CD4-positive, alpha-beta memory T cell (primary cell): ENCODE data around the gene C17orf114.
A peak's percentile ranks its signal among the peaks of the same experiment; 100 is the strongest.

Experiments used
- CTCF ChIA-PET: fragments of 350-600 bp; sonication (Branson Sonifier 250); formaldehyde crosslinking; loops from one replicate; lab custom pipeline; 2021; ENCODE audit warnings: inconsistent platforms; ENCODE audit not compliant: partially characterized antibody; lab: Charles Lee
- POLR2A ChIA-PET: fragments of 350-600 bp; sonication (Branson Sonifier 250); formaldehyde crosslinking; loops from one replicate; lab custom pipeline; 2021; ENCODE audit not compliant: partially characterized antibody; lab: Charles Lee
- DNase-seq, 5 donors: peaks; one replicate each; pipeline versions ENCODE4 v3.0.0 to v3.0.0-alpha.2; 2020 to 2022; ENCODE audit warnings: mixed read lengths in 1 of 5
- H3K27ac ChIP-seq: one replicate; pipeline ENCODE4 v1.7.0; 2013; ENCODE audit warnings: low read depth, low read length
- H3K27me3 ChIP-seq: 2 replicates; pipeline ENCODE4 v1.7.0; 2013; ENCODE audit warnings: mild to moderate bottlenecking, low read length, moderate library complexity; ENCODE audit not compliant: insufficient read depth
- H3K36me3 ChIP-seq: 2 replicates; pipeline ENCODE4 v1.7.0; 2013; ENCODE audit warnings: mild to moderate bottlenecking, low read length, moderate library complexity; ENCODE audit not compliant: insufficient read depth
- H3K4me1 ChIP-seq: 2 replicates; pipeline ENCODE4 v1.7.0; 2013; ENCODE audit warnings: mild to moderate bottlenecking, low read length, moderate library complexity; ENCODE audit not compliant: insufficient read depth
- H3K4me3 ChIP-seq, 2 donors: one replicate each; pipeline ENCODE4 v1.7.0; 2013; ENCODE audit warnings: low read length in 2 of 2, mild to moderate bottlenecking in 1 of 2
- H3K9me3 ChIP-seq, 2 donors: one replicate each; pipeline ENCODE4 v1.7.0; 2013; ENCODE audit warnings: low read length in 2 of 2, control low read depth in 1 of 2; ENCODE audit not compliant: control insufficient read depth in 1 of 2
- H3K27ac Mint-ChIP-seq, 7 donors: one replicate each; pipeline ENCODE4 v1.8.0; 2020 to 2021; ENCODE audit warnings: mixed read lengths in 7 of 7, mild to moderate bottlenecking in 6 of 7, inconsistent platforms in 3 of 7, moderate library complexity in 3 of 7
- H3K27me3 Mint-ChIP-seq, 2 donors: one replicate each; pipeline ENCODE4 v1.8.0; 2020 to 2021; ENCODE audit warnings: mixed read lengths in 2 of 2
- H3K36me3 Mint-ChIP-seq, 2 donors: one replicate each; pipeline ENCODE4 v1.8.0; 2020 to 2021; ENCODE audit warnings: mixed read lengths in 2 of 2, inconsistent platforms in 1 of 2, mild to moderate bottlenecking in 1 of 2
- H3K4me1 Mint-ChIP-seq, 4 donors: one replicate each; pipeline ENCODE4 v1.8.0; 2020 to 2021; ENCODE audit warnings: mixed read lengths in 4 of 4, mild to moderate bottlenecking in 1 of 4
- H3K4me3 Mint-ChIP-seq, 8 donors: one replicate each; pipeline ENCODE4 v1.8.0; 2020 to 2021; ENCODE audit warnings: mixed read lengths in 8 of 8, mild to moderate bottlenecking in 7 of 8, moderate library complexity in 6 of 8, inconsistent platforms in 3 of 8
- H3K9me3 Mint-ChIP-seq, 8 donors: one replicate each; pipeline ENCODE4 v1.8.0; 2020 to 2021; ENCODE audit warnings: mixed read lengths in 8 of 8, mild to moderate bottlenecking in 5 of 8, inconsistent platforms in 3 of 8, moderate library complexity in 1 of 8
- intact Hi-C: fragments of 100-400 bp; cut with micrococcal nuclease; formaldehyde crosslinking; loops from one replicate; pipeline ENCODE4 v1.15.1; 2023

The C17orf114 gene

DNA sequence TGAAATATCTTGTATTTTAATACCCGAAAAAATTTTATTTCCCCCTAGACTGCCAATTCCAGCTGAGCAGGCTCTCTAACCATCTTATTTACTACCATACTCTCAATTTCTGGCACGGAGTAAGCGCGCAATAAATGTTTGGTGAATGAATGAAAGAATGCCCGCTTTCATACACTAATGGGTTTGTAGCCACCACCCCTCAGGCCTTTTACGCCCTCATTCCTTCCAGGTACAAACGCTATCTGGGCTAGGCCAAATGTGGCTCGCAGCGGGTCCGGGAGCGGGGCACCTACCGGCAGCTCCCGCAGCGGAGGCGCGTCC is 4.3 kb upstream of the C17orf114 start:
- H3K4me3 ChIP-seq, result peak overlapping the region; percentile 47 to 54
- H3K36me3 Mint-ChIP-seq, result peaks cover 6 to 10% of the 10 kb centered on the region in 2 donors
- no peaks in the 10 kb centered on the region for H3K27me3 Mint-ChIP-seq
- intact Hi-C loops, result loop anchor here (5.0 kb wide), 1 partner anchor 76 kb away; no protein-coding TSS in a partner anchor
- peak overlapping the region; percentile 15 for H3K27ac ChIP-seq
- no peaks in the 10 kb centered on the region for H3K9me3 Mint-ChIP-seq
- peak overlapping the region in 6 of 7 donors; percentile 37 to 83 (median 56) for H3K27ac Mint-ChIP-seq
- H3K4me1 ChIP-seq, result peaks cover 15% of the 10 kb centered on the region
- POLR2A ChIA-PET, result interaction anchor here (1.0 to 3.5 kb wide), 12 partner anchors 10 to 161 kb away, joined by 3 to 42 read pairs (median 4); partner anchors contain the start of genes ARRB2, GLTPD2, MINK1 and PSMB6
- CTCF ChIA-PET, result interaction anchor here (1.8 to 3.5 kb wide), 2 partner anchors 17 to 28 kb away, joined by 5 to 21 read pairs; partner anchors contain the start of gene GLTPD2
- no peaks in the 10 kb centered on the region for H3K9me3 ChIP-seq
- H3K4me3 Mint-ChIP-seq, result peak overlapping the region; percentile 68 to 85 (median 79)
- no peaks in the 10 kb centered on the region for H3K36me3 ChIP-seq
- H3K27me3 ChIP-seq, result no peaks in the 10 kb centered on the region
- no peak for DNase-seq
- peaks cover 3 to 23% (median 10%) of the 10 kb centered on the region in 4 donors for H3K4me1 Mint-ChIP-seq

DNA sequence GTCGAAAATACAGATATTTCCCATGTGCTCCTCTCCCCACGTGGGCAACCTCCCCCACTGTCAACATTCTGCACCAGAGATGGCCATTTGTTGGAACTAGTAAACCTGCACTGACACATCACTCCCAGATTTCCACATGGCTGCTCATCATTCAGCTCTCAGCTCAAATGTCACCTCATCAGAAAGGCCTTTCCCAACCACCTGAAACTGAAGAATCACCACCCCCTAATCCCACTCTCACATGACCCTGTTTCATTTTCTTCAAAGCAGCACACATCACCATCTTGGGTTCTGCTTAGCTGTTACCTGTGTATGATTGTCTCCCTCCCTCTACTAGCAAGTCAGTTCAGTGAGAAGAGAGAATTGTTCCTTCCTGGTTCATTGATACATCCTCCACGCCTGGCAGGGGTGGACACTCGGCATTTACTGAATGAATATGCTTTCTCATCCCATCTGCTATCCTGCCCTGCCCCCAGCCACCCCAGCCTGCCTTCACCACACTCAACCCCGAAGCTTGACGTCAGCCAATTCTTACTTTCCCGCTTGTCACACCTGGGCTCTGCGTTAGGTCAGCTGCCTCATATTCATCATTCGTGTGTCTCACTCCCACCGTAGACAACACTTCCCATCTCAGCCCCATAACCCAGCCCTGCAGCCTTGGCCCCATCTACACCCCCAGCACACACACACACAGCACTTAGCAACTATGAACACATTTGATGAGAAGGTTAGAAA is 1.5 kb downstream of the C17orf114 start:
- intact Hi-C loops, result no loop called here
- H3K27ac Mint-ChIP-seq, result no peak overlapping the region
- CTCF ChIA-PET, result no interaction called here
- H3K4me1 Mint-ChIP-seq, result peaks cover 9 to 16% (median 11%) of the 10 kb centered on the region in 4 donors
- POLR2A ChIA-PET, result interaction anchor here (2.1 kb wide), 1 partner anchor 11 kb away, joined by 8 read pairs; no protein-coding TSS in a partner anchor
- Histone ChIP-seq H3K27me3 (no peaks in the 10 kb centered on the region), H3K27ac (no peak overlapping the region), H3K36me3 (peaks cover 9% of the 10 kb centered on the region), H3K4me1 (peaks cover 10% of the 10 kb centered on the region), H3K9me3 (no peaks in the 10 kb centered on the region), H3K4me3 (no peak overlapping the region)
- no peak for DNase-seq
- peaks cover 0 to 2% (median 0%) of the 10 kb centered on the region in 8 donors for H3K9me3 Mint-ChIP-seq
- H3K36me3 Mint-ChIP-seq, result peaks cover 15 to 26% of the 10 kb centered on the region in 2 donors
- H3K27me3 Mint-ChIP-seq, result no peaks in the 10 kb centered on the region
- no peak overlapping the region for H3K4me3 Mint-ChIP-seq

DNA sequence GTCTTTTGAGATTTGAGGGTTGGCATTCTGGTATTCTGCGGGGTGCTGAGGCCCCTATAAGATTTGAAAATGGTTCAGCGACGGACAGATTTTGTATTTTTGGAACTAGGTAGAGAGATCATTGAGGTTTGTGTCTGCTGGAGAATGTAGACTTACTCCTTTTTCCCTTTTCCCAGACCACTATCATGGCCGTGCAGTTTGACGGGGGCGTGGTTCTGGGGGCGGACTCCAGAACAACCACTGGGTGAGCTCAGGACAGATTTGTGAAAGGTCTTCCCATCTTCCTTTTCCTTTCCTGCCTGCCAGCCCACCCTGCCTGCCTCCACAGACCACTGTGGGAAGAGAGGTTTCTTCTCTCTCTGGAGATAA is 5.6 kb downstream of the C17orf114 start:
- peak overlapping the region; percentile 99 to 100 (median 100) for H3K4me3 Mint-ChIP-seq
- Histone ChIP-seq H3K9me3 (no peaks in the 10 kb centered on the region), H3K36me3 (peaks cover 9% of the 10 kb centered on the region), H3K4me3 (peak overlapping the region; percentile 62 to 90), H3K4me1 (peaks cover 10% of the 10 kb centered on the region), H3K27ac (peak overlapping the region; percentile 83), H3K27me3 (no peaks in the 10 kb centered on the region)
- ChIA-PET CTCF (interaction anchor here (0.7 to 1.7 kb wide), 3 partner anchors 9 to 106 kb away, joined by 3 to 6 read pairs (median 3); partner anchors contain the start of gene CHRNE), POLR2A (interaction anchor here (0.9 to 2.1 kb wide), 11 partner anchors 10 to 152 kb away, joined by 3 to 26 read pairs (median 5); partner anchors contain the start of genes ARRB2, C17orf107, MED11 and PFN1)
- peaks cover 11 to 16% (median 11%) of the 10 kb centered on the region in 4 donors for H3K4me1 Mint-ChIP-seq
- H3K9me3 Mint-ChIP-seq, result peaks cover 0 to 4% (median 0%) of the 10 kb centered on the region in 8 donors
- peaks cover 15 to 26% of the 10 kb centered on the region in 2 donors for H3K36me3 Mint-ChIP-seq
- peak overlapping the region; percentile 90 to 99 (median 98) for H3K27ac Mint-ChIP-seq
- no peaks in the 10 kb centered on the region for H3K27me3 Mint-ChIP-seq
- no peak for DNase-seq
- intact Hi-C loops, result loop anchor here (1.0 to 5.0 kb wide), 4 partner anchors 11 to 102 kb away; partner anchors contain the start of genes C17orf107, MED11, MINK1 and PLD2

DNA sequence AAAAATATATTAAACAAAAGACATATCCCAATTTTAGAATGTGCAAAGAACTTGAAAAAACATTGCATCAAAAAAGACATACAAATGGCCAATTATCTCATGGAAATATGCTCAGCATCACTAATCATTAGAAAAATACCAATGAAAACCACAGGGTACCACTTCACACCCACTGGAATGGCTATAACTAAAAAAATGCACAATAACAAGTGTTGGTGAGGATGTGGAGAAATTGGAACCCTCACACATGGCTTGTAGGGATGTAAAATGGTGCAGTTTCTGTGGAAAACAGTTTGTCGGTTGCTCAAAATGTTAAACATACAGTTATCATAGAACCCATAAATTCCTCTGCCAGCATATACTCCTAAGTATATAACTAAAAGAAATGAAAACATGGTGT is 7.0 kb downstream of the C17orf114 start:
- Histone ChIP-seq H3K36me3 (peaks cover 9% of the 10 kb centered on the region), H3K27me3 (no peaks in the 10 kb centered on the region), H3K9me3 (no peaks in the 10 kb centered on the region), H3K4me1 (peaks cover 17% of the 10 kb centered on the region), H3K27ac (no peak overlapping the region), H3K4me3 (no peak overlapping the region)
- Mint-ChIP-seq H3K27me3 (peaks cover 0 to 2% of the 10 kb centered on the region in 2 donors), H3K4me3 (peak overlapping the region in 2 of 8 donors; percentile 17 to 100), H3K27ac (no peak overlapping the region), H3K4me1 (peaks cover 15 to 22% (median 18%) of the 10 kb centered on the region in 4 donors), H3K9me3 (peaks cover 0 to 2% (median 0%) of the 10 kb centered on the region in 8 donors), H3K36me3 (peaks cover 15 to 23% of the 10 kb centered on the region in 2 donors)
- POLR2A ChIA-PET, result no interaction called here
- CTCF ChIA-PET, result no interaction called here
- intact Hi-C loops, result loop anchor here (5.0 kb wide), 1 partner anchor 37 kb away; the partner anchor contains the start of gene MINK1
- no peak for DNase-seq

DNA sequence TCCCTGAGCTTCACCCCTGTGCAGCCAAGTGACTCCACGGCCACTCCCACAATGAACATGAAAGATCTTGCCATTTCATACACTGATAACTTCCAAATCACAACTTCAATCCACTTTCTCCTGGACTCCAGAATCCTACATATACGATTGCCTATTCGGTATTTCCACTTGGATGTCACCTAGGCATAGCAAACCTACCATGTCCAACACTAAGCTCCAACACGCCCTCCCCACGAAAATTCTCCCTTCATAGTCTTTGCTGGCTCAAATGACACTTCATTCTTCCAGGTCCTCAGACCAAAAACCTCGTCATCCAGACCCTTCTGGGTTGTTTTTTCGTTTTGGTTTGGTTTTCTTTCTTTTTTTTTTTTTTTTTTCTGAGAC is 11.4 kb downstream of the C17orf114 start:
- Histone ChIP-seq H3K4me3 (peak overlapping the region; percentile 49 to 60), H3K36me3 (no peaks in the 10 kb centered on the region), H3K27ac (peak overlapping the region; percentile 72), H3K4me1 (peaks cover 22% of the 10 kb centered on the region), H3K9me3 (no peaks in the 10 kb centered on the region), H3K27me3 (peaks cover 10% of the 10 kb centered on the region)
- no peak for DNase-seq
- H3K9me3 Mint-ChIP-seq, result peaks cover 0 to 2% (median 0%) of the 10 kb centered on the region in 8 donors
- peak overlapping the region; percentile 63 to 96 (median 88) for H3K27ac Mint-ChIP-seq
- ChIA-PET POLR2A (interaction anchor here (0.6 to 3.9 kb wide), 18 partner anchors 9 to 259 kb away, joined by 3 to 81 read pairs (median 8); partner anchors contain the start of genes ARRB2, C17orf107, C17orf114 and CXCL16), CTCF (interaction anchor here (0.6 to 3.7 kb wide), 31 partner anchors 9 to 244 kb away, joined by 3 to 59 read pairs (median 8); partner anchors contain the start of genes ARRB2, C17orf107, CAMTA2 and CHRNE)
- H3K36me3 Mint-ChIP-seq, result peaks cover 0 to 2% of the 10 kb centered on the region in 2 donors
- peak overlapping the region; percentile 88 to 94 (median 90) for H3K4me3 Mint-ChIP-seq
- peaks cover 18 to 19% of the 10 kb centered on the region in 2 donors for H3K27me3 Mint-ChIP-seq
- H3K4me1 Mint-ChIP-seq, result peaks cover 9 to 36% (median 11%) of the 10 kb centered on the region in 4 donors
- intact Hi-C loops, result loop anchor here (1.0 kb wide), 5 partner anchors 17 to 177 kb away; partner anchors contain the start of genes ARRB2, MED11, PLD2 and SPAG7

DNA sequence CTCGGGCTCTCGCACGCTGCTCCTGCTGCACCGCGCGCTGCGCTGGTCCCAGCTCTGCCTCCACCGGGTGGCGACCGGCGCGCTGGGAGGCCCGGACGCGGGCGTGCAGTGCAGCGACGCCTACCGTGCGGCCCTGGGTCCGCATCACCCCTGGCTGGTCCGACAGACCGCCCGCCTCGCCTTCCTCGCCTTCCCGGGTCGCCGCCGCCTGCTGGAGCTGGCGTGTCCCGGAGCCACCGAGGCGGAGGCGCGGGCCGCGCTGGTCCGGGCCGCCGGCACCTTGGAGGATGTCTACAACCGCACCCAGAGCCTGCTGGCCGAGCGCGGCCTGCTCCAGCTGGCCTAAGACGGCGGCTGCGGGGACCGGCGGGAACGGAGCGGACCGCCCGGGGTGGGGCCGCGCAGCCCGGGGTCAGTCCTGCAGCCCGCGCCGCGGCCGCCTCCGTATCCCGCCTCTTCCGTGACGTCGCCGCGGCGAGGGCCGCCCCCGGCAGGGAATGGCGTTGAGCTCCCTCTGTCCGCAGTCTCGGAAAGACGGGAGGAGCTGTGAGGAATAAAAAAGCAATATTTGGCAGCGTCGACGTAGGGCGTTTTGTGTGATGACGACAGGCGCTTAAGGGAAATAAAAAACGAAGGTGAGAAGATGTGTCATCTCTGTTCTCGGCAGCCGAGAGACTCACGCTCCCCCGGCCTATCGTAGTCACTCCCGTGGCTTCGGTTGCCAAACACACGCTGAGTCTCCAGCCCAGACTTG is 12.0 kb downstream of the C17orf114 start:
- Mint-ChIP-seq H3K27me3 (peaks cover 22 to 23% of the 10 kb centered on the region in 2 donors), H3K4me1 (peaks cover 12 to 41% (median 15%) of the 10 kb centered on the region in 4 donors), H3K36me3 (peaks cover 0 to 2% of the 10 kb centered on the region in 2 donors), H3K9me3 (peaks cover 0 to 2% (median 0%) of the 10 kb centered on the region in 8 donors), H3K4me3 (peak overlapping the region; percentile 88 to 94 (median 90)), H3K27ac (peak overlapping the region; percentile 63 to 96 (median 88))
- no peaks in the 10 kb centered on the region for H3K9me3 ChIP-seq
- POLR2A ChIA-PET, result interaction anchor here (0.5 to 3.9 kb wide), 26 partner anchors 9 to 728 kb away, joined by 3 to 81 read pairs (median 6); partner anchors contain the start of genes ARRB2, C17orf107, C17orf114 and CXCL16
- CTCF ChIA-PET, result interaction anchor here (0.6 to 3.7 kb wide), 37 partner anchors 8 to 244 kb away, joined by 3 to 59 read pairs (median 6); partner anchors contain the start of genes ARRB2, C17orf107, CAMTA2 and CHRNE
- peaks cover 26% of the 10 kb centered on the region for H3K4me1 ChIP-seq
- peaks cover 11% of the 10 kb centered on the region for H3K27me3 ChIP-seq
- peak overlapping the region; percentile 49 to 60 for H3K4me3 ChIP-seq
- DNase-seq, result peak; percentile 77 to 87 (median 80)
- intact Hi-C loops, result loop anchor here (1.0 kb wide), 5 partner anchors 17 to 177 kb away; partner anchors contain the start of genes ARRB2, MED11, PLD2 and SPAG7
- no peaks in the 10 kb centered on the region for H3K36me3 ChIP-seq
- peak overlapping the region; percentile 72 for H3K27ac ChIP-seq
